ENCODE data around the gene CTU2. TPM values are rescaled to one million over a fixed set of nuclear protein-coding genes. Genes with fewer than 3 reads are reported as not detected.

The CTU2 gene
- polyA plus RNA-seq, 1 donor (not counting 4 experiments of a cell fraction or from before 2014, with no cell fraction given): 6.3 TPM

- no peaks in the 10 kb centered on the region for H3K9me3 ChIP-seq (ENCODE audit: control insufficient read depth, low read depth, low read length)
- DNase-seq (ENCODE audit: low read depth, low spot score): no peak
- TF ChIP-seq CTCF (optimal IDR thresholded peaks at IDR 0.05 in 1 of 3, IDR thresholded peaks at IDR 0.05 in 1 of 3, conservative IDR thresholded peaks at IDR 0.05 in 1 of 3; ENCODE audit: extremely low read depth in 1 of 3, insufficient read depth in 2 of 3, low read length in 3 of 3) (no peak), EZH2 (IDR thresholded peaks at IDR 0.05; ENCODE audit: low read length) (no peak)
- H3K36me3 ChIP-seq (ENCODE audit: control insufficient read depth in 2 of 2, extremely low read depth in 1 of 2, insufficient read depth in 2 of 2, low read length in 2 of 2): peaks cover 35 to 42% of the 10 kb centered on the region in 2 experiments
- dilution Hi-C loops (cut with MboI; ENCODE audit: extremely low pct_ligation_motif_present, low sequenced_read_pairs): loop anchor here (25.0 kb wide), 1 partner anchor 104 kb away; no protein-coding TSS in a partner anchor
- H3K4me1 ChIP-seq (ENCODE audit: control insufficient read depth, extremely low read depth, insufficient read depth, low read length): peaks cover 8% of the 10 kb centered on the region
- H2AFZ ChIP-seq (ENCODE audit: control insufficient read depth, low read length): no peak overlapping the region
- H3K79me2 ChIP-seq (ENCODE audit: control insufficient read depth, insufficient read depth, low read length): peaks cover 63% of the 10 kb centered on the region
- H3K4me3 ChIP-seq (ENCODE audit: control insufficient read depth in 2 of 3, extremely low read depth in 1 of 3, insufficient read depth in 2 of 3, low read depth in 1 of 3, low read length in 3 of 3): no peak overlapping the region
- peaks cover 22% of the 10 kb centered on the region for H4K20me1 ChIP-seq (ENCODE audit: control insufficient read depth, extremely low read depth, insufficient read depth, low read length)
- H3K27ac ChIP-seq (ENCODE audit: control insufficient read depth, insufficient read depth, low read length): no peak overlapping the region
- H3K27me3 ChIP-seq (ENCODE audit: control insufficient read depth, extremely low read depth, insufficient read depth, low read length): no peaks in the 10 kb centered on the region
- H3K4me2 ChIP-seq (ENCODE audit: control insufficient read depth, extremely low read depth, insufficient read depth, low read depth, low read length): no peak overlapping the region
- H3K9me1 ChIP-seq (ENCODE audit: control insufficient read depth, extremely low read depth, insufficient read depth, low read length): no peaks in the 10 kb centered on the region
- no peak overlapping the region for H3K9ac ChIP-seq (ENCODE audit: control insufficient read depth, extremely low read depth, insufficient read depth, low read length)
- no peak for FAIRE-seq
Measured at GRCh38 chr16:88658714-88659113, 47.6 kb upstream of the CTU2 start.

GRCh38 chr16:88659160-88659559 lies 47.1 kb upstream of the CTU2 start:
- peaks cover 67% of the 10 kb centered on the region for H3K79me2 ChIP-seq (ENCODE audit: control insufficient read depth, insufficient read depth, low read length)
- no peak overlapping the region for H3K9ac ChIP-seq (ENCODE audit: control insufficient read depth, extremely low read depth, insufficient read depth, low read length)
- peaks cover 8% of the 10 kb centered on the region for H3K4me1 ChIP-seq (ENCODE audit: control insufficient read depth, extremely low read depth, insufficient read depth, low read length)
- no peak for TF ChIP-seq EZH2 (IDR thresholded peaks at IDR 0.05; ENCODE audit: low read length)
- TF ChIP-seq CTCF (optimal IDR thresholded peaks at IDR 0.05 in 1 of 3, IDR thresholded peaks at IDR 0.05 in 1 of 3, conservative IDR thresholded peaks at IDR 0.05 in 1 of 3; ENCODE audit: extremely low read depth in 1 of 3, insufficient read depth in 2 of 3, low read length in 3 of 3): no peak
- dilution Hi-C loops (cut with MboI; ENCODE audit: extremely low pct_ligation_motif_present, low sequenced_read_pairs): loop anchor here (25.0 kb wide), 1 partner anchor 103 kb away; no protein-coding TSS in a partner anchor
- DNase-seq (ENCODE audit: low read depth, low spot score): no peak
- no peak overlapping the region for H3K27ac ChIP-seq (ENCODE audit: control insufficient read depth, insufficient read depth, low read length)
- H3K4me3 ChIP-seq (ENCODE audit: control insufficient read depth in 2 of 3, extremely low read depth in 1 of 3, insufficient read depth in 2 of 3, low read depth in 1 of 3, low read length in 3 of 3): no peak overlapping the region
- peaks cover 32 to 38% of the 10 kb centered on the region in 2 experiments for H3K36me3 ChIP-seq (ENCODE audit: control insufficient read depth in 2 of 2, extremely low read depth in 1 of 2, insufficient read depth in 2 of 2, low read length in 2 of 2)
- no peaks in the 10 kb centered on the region for H3K27me3 ChIP-seq (ENCODE audit: control insufficient read depth, extremely low read depth, insufficient read depth, low read length)
- peaks cover 22% of the 10 kb centered on the region for H4K20me1 ChIP-seq (ENCODE audit: control insufficient read depth, extremely low read depth, insufficient read depth, low read length)
- no peaks in the 10 kb centered on the region for H3K9me1 ChIP-seq (ENCODE audit: control insufficient read depth, extremely low read depth, insufficient read depth, low read length)
- no peaks in the 10 kb centered on the region for H3K9me3 ChIP-seq (ENCODE audit: control insufficient read depth, low read depth, low read length)
- H2AFZ ChIP-seq (ENCODE audit: control insufficient read depth, low read length): no peak overlapping the region
- H3K4me2 ChIP-seq (ENCODE audit: control insufficient read depth, extremely low read depth, insufficient read depth, low read depth, low read length): no peak overlapping the region
- FAIRE-seq: no peak

Measured in keratinocyte (primary cell).